Measurements from ENCODE around the gene LRRFIP1. TPM values are rescaled to one million over a fixed set of nuclear protein-coding genes. Genes with fewer than 3 reads are reported as not detected.

Gene LRRFIP1
- total RNA-seq, 2 donors from 2014 or later, result 66.1 to 73.1 TPM

- Histone ChIP-seq H3K9me3 (no peaks in the 10 kb centered on the region), H3K27me3 (replicated peaks; ENCODE audit: insufficient read depth) (no peaks in the 10 kb centered on the region), H3K4me3 (no peak overlapping the region), H3K4me1 (replicated peaks) (no peaks in the 10 kb centered on the region), H3K27ac (no peak overlapping the region), H3K36me3 (no peaks in the 10 kb centered on the region)
- no peak for DNase-seq (ENCODE audit: low spot score)
- TF ChIP-seq POLR2A (IDR thresholded peaks at IDR 0.05) (no peak), POLR2AphosphoS5 (IDR thresholded peaks at IDR 0.05) (no peak)
- TF ChIP-seq, protein P1, sequence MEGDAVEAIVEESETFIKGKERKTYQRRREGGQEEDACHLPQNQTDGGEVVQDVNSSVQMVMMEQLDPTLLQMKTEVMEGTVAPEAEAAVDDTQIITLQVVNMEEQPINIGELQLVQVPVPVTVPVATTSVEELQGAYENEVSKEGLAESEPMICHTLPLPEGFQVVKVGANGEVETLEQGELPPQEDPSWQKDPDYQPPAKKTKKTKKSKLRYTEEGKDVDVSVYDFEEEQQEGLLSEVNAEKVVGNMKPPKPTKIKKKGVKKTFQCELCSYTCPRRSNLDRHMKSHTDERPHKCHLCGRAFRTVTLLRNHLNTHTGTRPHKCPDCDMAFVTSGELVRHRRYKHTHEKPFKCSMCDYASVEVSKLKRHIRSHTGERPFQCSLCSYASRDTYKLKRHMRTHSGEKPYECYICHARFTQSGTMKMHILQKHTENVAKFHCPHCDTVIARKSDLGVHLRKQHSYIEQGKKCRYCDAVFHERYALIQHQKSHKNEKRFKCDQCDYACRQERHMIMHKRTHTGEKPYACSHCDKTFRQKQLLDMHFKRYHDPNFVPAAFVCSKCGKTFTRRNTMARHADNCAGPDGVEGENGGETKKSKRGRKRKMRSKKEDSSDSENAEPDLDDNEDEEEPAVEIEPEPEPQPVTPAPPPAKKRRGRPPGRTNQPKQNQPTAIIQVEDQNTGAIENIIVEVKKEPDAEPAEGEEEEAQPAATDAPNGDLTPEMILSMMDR (IDR thresholded peaks at IDR 0.05), result no peak
- 93% methylated on average over 14 of the region's 14 CpGs for WGBS
- intact Hi-C loops (cut with DNase I), result loop anchor here (5.0 kb wide), 1 partner anchor 69 kb away; no protein-coding TSS in a partner anchor
These were observed 28.7 kb upstream of the LRRFIP1 start for GRCh38 chr2:237598468-237599208.

DNA sequence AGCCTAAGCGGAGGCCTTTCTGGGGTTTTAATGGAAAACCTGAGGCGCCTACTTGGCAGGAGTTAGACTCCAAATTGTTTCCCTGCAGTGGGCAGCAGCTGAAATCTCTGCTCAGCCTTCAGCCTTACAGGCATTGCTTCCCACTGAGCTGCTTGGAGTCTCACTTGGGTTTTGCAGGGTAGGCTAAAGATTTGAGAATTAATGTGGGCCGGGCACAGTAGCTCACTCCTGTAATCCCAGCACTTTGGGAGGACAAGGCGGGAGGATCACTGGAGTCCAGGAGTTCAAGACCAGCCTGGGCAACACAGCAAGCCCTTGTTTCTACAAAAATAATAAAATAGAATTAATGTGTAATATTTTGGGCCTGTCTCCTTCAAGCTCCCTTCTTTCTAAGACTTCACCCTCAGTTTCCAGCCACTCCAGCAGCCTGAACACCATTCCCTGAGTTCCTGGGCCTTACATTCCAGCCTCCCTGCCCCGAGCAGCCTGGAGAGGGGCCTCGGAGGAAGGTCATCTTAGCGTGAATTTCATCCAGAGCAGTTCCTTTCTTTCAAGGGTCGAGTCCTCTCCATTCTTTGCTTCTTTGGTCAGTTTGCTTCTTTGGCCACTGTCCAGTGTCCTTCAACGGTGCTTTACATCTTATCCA lies 27.8 kb upstream of the LRRFIP1 start:
- Histone ChIP-seq H3K9me3 (no peaks in the 10 kb centered on the region), H3K27ac (peak overlapping the region; percentile 41 to 43), H3K4me3 (no peak overlapping the region), H3K4me1 (replicated peaks) (no peaks in the 10 kb centered on the region), H3K27me3 (replicated peaks; ENCODE audit: insufficient read depth) (no peaks in the 10 kb centered on the region), H3K36me3 (no peaks in the 10 kb centered on the region)
- TF ChIP-seq, protein P1 (IDR thresholded peaks at IDR 0.05), result no peak
- TF ChIP-seq POLR2AphosphoS5 (IDR thresholded peaks at IDR 0.05), result no peak
- no peak for TF ChIP-seq POLR2A (IDR thresholded peaks at IDR 0.05)
- WGBS, result 83% methylated on average over 9 of the region's 9 CpGs
- intact Hi-C loops (cut with DNase I), result loop anchor here (5.0 kb wide), 2 partner anchors 68 to 143 kb away; no protein-coding TSS in a partner anchor
- no peak for DNase-seq (ENCODE audit: low spot score)

DNA sequence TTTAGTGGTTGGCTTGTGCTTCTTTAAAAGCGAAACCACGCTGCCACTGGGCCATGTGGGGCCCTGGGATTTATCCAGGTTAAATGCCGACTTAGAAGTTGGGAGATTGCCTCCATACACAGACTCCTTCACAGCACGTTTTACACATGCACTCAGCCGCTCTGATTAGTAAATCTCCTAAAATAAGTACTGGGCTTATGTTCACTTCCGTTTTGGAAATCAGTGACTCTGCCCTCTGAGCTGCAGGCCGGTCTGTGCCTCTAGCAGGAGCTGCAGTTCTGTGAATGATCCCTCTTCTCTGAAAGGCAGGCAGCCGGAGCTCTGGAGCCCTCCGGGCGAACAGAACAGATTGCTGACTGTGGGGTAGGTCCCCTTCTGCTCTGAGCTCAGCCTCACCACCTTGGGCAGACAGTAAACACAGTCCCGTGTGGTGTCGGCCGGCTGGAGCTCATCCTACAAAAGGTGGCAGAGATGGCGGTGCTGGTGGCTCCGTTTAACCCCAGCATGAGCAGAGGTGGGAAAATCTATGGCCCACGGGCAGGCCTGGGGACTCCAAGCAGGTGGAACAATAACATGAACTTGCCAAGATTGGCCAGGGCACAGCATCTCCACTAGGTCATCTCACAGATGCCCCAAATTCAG lies 27.1 kb upstream of the LRRFIP1 start:
- WGBS, result 49% methylated on average over 16 of the region's 16 CpGs
- Histone ChIP-seq H3K4me1 (replicated peaks) (no peaks in the 10 kb centered on the region), H3K9me3 (no peaks in the 10 kb centered on the region), H3K4me3 (no peak overlapping the region), H3K36me3 (no peaks in the 10 kb centered on the region), H3K27me3 (replicated peaks; ENCODE audit: insufficient read depth) (no peaks in the 10 kb centered on the region), H3K27ac (peak overlapping the region; percentile 41 to 43)
- DNase-seq (ENCODE audit: low spot score), result no peak
- intact Hi-C loops (cut with DNase I), result loop anchor here (5.0 kb wide), 1 partner anchor 142 kb away; no protein-coding TSS in a partner anchor
- no peak for TF ChIP-seq POLR2A (IDR thresholded peaks at IDR 0.05)
- peak; percentile 11 for TF ChIP-seq POLR2AphosphoS5 (IDR thresholded peaks at IDR 0.05)
- TF ChIP-seq, protein P1 (IDR thresholded peaks at IDR 0.05), result no peak

DNA sequence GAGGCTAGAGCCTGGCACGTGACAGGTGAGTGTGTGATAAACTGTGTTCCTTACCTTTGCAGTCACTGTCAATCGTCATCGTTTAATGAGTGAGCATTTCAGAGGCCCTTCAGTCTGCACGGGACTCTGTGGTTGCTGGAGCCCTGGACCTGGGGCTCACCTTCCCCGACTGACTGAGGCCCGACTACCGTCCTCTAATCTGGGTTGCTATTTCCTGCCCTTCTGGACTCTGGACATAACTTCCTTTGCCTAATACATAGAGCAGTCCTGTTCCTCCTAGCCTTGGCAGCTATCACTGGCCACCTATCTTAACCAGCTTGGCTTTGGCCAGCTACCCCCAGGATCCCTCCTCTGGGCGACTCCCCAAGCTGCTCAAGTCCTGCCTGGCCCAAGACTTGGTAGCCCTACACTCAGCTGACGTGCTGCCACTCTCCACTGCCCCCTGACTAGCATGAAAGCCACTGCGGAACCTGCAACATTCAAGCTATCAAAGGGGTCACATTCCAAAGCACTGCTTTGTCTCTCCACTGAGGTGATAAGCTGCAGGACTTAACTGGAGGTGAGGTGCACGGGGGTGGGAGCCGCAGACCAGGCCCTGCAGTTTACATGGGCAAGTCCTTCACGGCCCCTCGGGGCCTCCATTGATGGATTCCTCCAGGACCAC lies 25.8 kb upstream of the LRRFIP1 start:
- Histone ChIP-seq H3K27ac (no peak overlapping the region), H3K4me3 (no peak overlapping the region), H3K9me3 (no peaks in the 10 kb centered on the region), H3K27me3 (replicated peaks; ENCODE audit: insufficient read depth) (no peaks in the 10 kb centered on the region), H3K36me3 (no peaks in the 10 kb centered on the region), H3K4me1 (replicated peaks) (no peaks in the 10 kb centered on the region)
- 93% methylated on average over 14 of the region's 14 CpGs for WGBS
- TF ChIP-seq POLR2A (IDR thresholded peaks at IDR 0.05), result no peak
- TF ChIP-seq POLR2AphosphoS5 (IDR thresholded peaks at IDR 0.05), result no peak
- TF ChIP-seq, protein P1 (IDR thresholded peaks at IDR 0.05), result no peak
- no peak for DNase-seq (ENCODE audit: low spot score)
- intact Hi-C loops (cut with DNase I), result loop anchor here (5.0 kb wide), 1 partner anchor 141 kb away; no protein-coding TSS in a partner anchor

Measured in prostate gland (tissue), 2 donors.